C4-2B (cell line): ENCODE measurements around the gene STK32C.

Source experiments
- H3K27ac ChIP-seq: fragments of 450-650 bp; 2 replicates; pipeline ENCODE4 v1.5.1; 2017
- CTCF ChIP-seq: fragments of 450-650 bp; conservative IDR thresholded peaks from 2 replicates; pipeline ENCODE4 v1.5.1; 2017; ENCODE audit warnings: mild to moderate bottlenecking
- ZFX ChIP-seq: fragments of 450-650 bp; IDR thresholded peaks from 2 replicates; pipeline ENCODE4 v1.6.1; 2017

The STK32C gene

DNA sequence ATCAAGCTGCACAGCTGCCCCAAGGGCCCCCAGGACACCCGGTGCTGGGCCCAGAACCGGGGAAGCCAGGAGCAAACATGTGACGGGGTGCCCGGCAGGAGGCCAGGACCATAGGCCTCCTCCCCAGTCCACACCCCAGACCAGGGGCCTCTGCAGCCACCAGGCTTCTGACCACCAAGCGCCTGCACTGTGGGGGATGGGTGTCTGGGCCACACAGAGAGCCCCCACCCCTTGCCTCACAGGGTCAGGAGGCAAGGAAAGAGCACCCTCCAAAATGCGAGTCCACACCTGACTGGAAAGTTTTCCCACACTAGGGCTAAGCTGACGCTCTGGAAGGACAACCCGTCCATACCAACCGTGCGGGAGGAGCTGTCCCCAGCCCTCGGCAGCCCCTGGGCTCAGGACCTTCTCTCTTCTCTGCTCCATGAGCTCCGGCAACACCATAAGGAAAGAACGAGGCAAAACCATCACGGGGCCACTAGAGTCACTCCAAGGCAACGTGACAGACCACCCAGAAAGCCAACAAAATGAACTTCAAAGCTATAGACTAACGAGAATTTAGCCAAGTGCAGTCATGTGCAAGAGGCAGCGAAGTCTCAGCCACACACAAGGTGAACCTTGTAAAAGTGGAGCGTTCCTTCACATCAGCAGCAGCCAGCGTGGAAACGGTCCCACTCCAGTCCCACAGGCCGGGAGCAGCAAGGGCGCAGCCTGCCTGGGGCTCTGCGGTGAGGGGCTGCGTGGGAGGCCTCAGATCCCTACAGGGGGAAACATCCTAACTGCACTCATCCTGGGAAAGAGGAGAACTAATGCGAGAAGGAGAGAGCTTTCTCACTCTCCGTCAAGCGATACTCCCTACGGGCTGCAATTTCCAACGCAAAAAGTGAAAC lies 5.1 kb downstream of the STK32C start:
- TF ChIP-seq CTCF: no peak
- TF ChIP-seq ZFX: no peak
- no peak overlapping the region for H3K27ac ChIP-seq

GRCh38 chr10:132301371-132302330 lies 6.1 kb downstream of the STK32C start:
- H3K27ac ChIP-seq: no peak overlapping the region
- TF ChIP-seq CTCF (no peak), ZFX (no peak)

- no peak for TF ChIP-seq CTCF
- TF ChIP-seq ZFX: no peak
- H3K27ac ChIP-seq: no peak overlapping the region
These were observed 7.2 kb downstream of the STK32C start for GRCh38 chr10:132300582-132300981.

DNA sequence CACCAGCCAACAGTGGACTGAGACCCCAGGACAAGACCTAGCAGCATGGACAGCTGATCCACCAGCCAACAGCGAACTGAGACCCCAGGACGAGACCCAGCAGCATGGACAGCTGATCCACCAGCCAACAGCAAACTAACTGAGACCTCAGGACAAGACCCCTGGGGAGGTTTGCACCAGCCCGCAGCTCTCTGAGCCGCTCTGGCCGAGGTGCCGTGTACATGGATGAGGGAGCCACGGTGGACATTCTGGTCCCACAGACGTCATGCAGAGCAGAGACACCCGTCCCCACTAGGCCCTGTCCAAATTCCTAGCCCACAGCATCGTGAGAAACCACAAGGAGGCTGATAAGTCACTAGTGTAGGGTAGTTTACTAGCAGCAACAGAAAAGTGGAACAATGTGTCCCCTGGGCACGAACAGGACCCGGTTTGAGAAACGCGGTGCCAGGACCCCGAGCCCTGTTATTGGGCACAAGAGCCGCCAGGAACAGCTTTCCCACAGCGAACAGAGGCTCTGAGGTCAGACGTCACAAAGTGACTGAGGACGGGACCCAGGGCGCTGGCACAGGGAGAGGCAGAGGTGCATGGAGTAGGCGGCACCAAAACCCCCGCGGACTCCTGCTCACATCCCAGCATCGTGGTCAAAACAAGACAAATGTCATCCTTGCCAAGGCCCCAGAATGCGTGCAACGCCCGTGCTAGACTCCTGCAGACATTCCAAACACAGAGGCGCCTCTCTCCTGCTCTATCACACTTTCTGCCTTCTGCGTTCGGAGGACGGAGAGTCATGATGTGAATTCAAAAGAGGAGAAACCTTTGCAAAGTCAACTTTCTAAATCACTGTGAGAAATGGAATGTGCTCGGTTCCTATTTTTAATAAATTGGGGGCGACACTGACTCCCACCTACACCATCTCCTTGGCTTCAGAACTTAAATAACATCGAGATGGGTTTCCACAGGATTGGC lies 8.1 kb downstream of the STK32C start:
- TF ChIP-seq CTCF: no peak
- H3K27ac ChIP-seq: no peak overlapping the region

GRCh38 chr10:132298038-132298881 lies 9.5 kb downstream of the STK32C start:
- no peak for TF ChIP-seq CTCF
- TF ChIP-seq ZFX: no peak
- H3K27ac ChIP-seq: no peak overlapping the region

- no peak overlapping the region for H3K27ac ChIP-seq
- TF ChIP-seq ZFX: no peak
These were observed 10.2 kb downstream of the STK32C start for GRCh38 chr10:132297526-132297925.
